HEK293T (cell line): ENCODE results near the gene MRPL43.

ENCODE experiments used
- CTCF ChIA-PET: fragments of 350-600 bp; formaldehyde crosslinking; extraction: SDS; loops from one replicate; lab custom pipeline; 2021; ENCODE audit warnings: antibody characterized with exemption, inconsistent platforms; lab: Yijun Ruan, JAX
- POLR2A ChIA-PET: fragments of 350-600 bp; formaldehyde crosslinking; extraction: SDS; loops from one replicate; lab custom pipeline; 2020; ENCODE audit warnings: antibody characterized with exemption, inconsistent platforms; lab: Yijun Ruan, JAX
- DNase-seq: peaks from one replicate; pipeline ENCODE4 v3.0.0; 2012; ENCODE audit warnings: mixed read lengths; ENCODE audit errors: extremely low spot score
- ARNT ChIP-seq: fragments of 450-650 bp; IDR thresholded peaks from 2 replicates; pipeline ENCODE4 v1.6.1; 2017; ENCODE audit warnings: mild to moderate bottlenecking
- BHLHE40 ChIP-seq: fragments of 450-650 bp; IDR thresholded peaks from 2 replicates; pipeline ENCODE4 v1.6.1; 2016; ENCODE audit warnings: mild to moderate bottlenecking, moderate library complexity, borderline replicate concordance
- CTBP1 ChIP-seq: fragments of 450-650 bp; IDR thresholded peaks from 2 replicates; pipeline ENCODE4 v1.6.1; 2016; ENCODE audit warnings: borderline replicate concordance
- ELF4 ChIP-seq: fragments of 450-650 bp; IDR thresholded peaks from 2 replicates; pipeline ENCODE4 v1.6.1; 2017; ENCODE audit warnings: antibody characterized with exemption
- FOXA1 ChIP-seq: fragments of 450-650 bp; IDR thresholded peaks from 2 replicates; pipeline ENCODE4 v1.6.1; 2016; ENCODE audit warnings: mild to moderate bottlenecking
- FOXK2 ChIP-seq: fragments of 450-650 bp; IDR thresholded peaks from 2 replicates; pipeline ENCODE4 v1.6.1; 2016; ENCODE audit warnings: mild to moderate bottlenecking
- FOXM1 ChIP-seq: fragments of 450-650 bp; IDR thresholded peaks from 2 replicates; pipeline ENCODE4 v1.6.1; 2017; ENCODE audit warnings: mild to moderate bottlenecking, borderline replicate concordance
- HDGF ChIP-seq: fragments of 450-650 bp; IDR thresholded peaks from 2 replicates; pipeline ENCODE4 v1.6.1; 2017; ENCODE audit warnings: antibody characterized with exemption, borderline replicate concordance
- L3MBTL2 ChIP-seq: fragments of 450-650 bp; conservative IDR thresholded peaks from 2 replicates; pipeline ENCODE4 v1.6.1; 2016; ENCODE audit warnings: mild to moderate bottlenecking
- LEF1 ChIP-seq: fragments of 450-650 bp; IDR thresholded peaks from 2 replicates; pipeline ENCODE4 v1.6.1; 2017; ENCODE audit warnings: mild to moderate bottlenecking, borderline replicate concordance
- NFRKB ChIP-seq: fragments of 450-650 bp; IDR thresholded peaks from 2 replicates; pipeline ENCODE4 v1.6.1; 2016; ENCODE audit warnings: mild to moderate bottlenecking, moderate library complexity
- PKNOX1 ChIP-seq: fragments of 450-650 bp; IDR thresholded peaks from 2 replicates; pipeline ENCODE4 v1.6.1; 2016
- SP1 ChIP-seq: fragments of 450-650 bp; IDR thresholded peaks from 2 replicates; pipeline ENCODE4 v1.6.1; 2017
- SUZ12 ChIP-seq: fragments of 450-650 bp; IDR thresholded peaks from 2 replicates; pipeline ENCODE4 v1.6.1; 2016; ENCODE audit warnings: mild to moderate bottlenecking
- TARDBP ChIP-seq: fragments of 450-650 bp; IDR thresholded peaks from 2 replicates; pipeline ENCODE4 v1.6.1; 2016
- ZNF384 ChIP-seq: fragments of 450-650 bp; IDR thresholded peaks from 2 replicates; pipeline ENCODE4 v1.6.1; 2016

Gene MRPL43

GRCh38 chr10:100997360-100998182 lies 10.3 kb upstream of the MRPL43 start:
- ChIA-PET CTCF (interaction anchor here (0.7 to 3.8 kb wide), 12 partner anchors 10 to 69 kb away, joined by 3 to 50 read pairs (median 4); partner anchors contain the start of genes PDZD7, SEMA4G and SFXN3), POLR2A (interaction anchor here (0.8 to 4.2 kb wide), 12 partner anchors 9 to 84 kb away, joined by 3 to 27 read pairs (median 4); no protein-coding TSS in a partner anchor)
- DNase-seq, result peak; percentile 88
- no peak for TF ChIP-seq SP1
- peak; percentile 28; the same call in 1 of the 2 replicates for TF ChIP-seq L3MBTL2
- TF ChIP-seq TARDBP, result 0 out of 2 replicates have a peak, but pooled peaks have one; percentile 9
- TF ChIP-seq CTBP1, result no peak

- TF ChIP-seq NFRKB (no peak), FOXM1 (no peak), LEF1 (no peak), FOXA1 (no peak), PKNOX1 (no peak), ELF4 (no peak), HDGF (no peak), CTBP1 (no peak), TARDBP (no peak), ZNF384 (no peak), L3MBTL2 (no peak), SUZ12 (no peak), SP1 (no peak), FOXK2 (no peak), ARNT (no peak), BHLHE40 (no peak)
- CTCF ChIA-PET, result interaction anchor here (0.6 to 3.8 kb wide), 11 partner anchors 11 to 73 kb away, joined by 3 to 50 read pairs (median 4); partner anchors contain the start of gene SEMA4G
- DNase-seq, result peak; percentile 65
- POLR2A ChIA-PET, result interaction anchor here (0.8 to 4.2 kb wide), 9 partner anchors 8 to 64 kb away, joined by 3 to 27 read pairs (median 5); no protein-coding TSS in a partner anchor
These were observed 9.5 kb upstream of the MRPL43 start for GRCh38 chr10:100996678-100997359.

- ChIA-PET POLR2A (interaction anchor here (4.2 kb wide), 1 partner anchor 20 kb away, joined by 20 read pairs; no protein-coding TSS in a partner anchor), CTCF (interaction anchor here (1.5 to 3.8 kb wide), 3 partner anchors 17 to 24 kb away, joined by 3 to 50 read pairs (median 25); no protein-coding TSS in a partner anchor)
- DNase-seq, result no peak
- TF ChIP-seq SUZ12, result no peak
- TF ChIP-seq TARDBP, result no peak
- TF ChIP-seq ARNT, result no peak
- no peak for TF ChIP-seq HDGF
- no peak for TF ChIP-seq PKNOX1
These were observed 7.9 kb upstream of the MRPL43 start for GRCh38 chr10:100995181-100995580.

GRCh38 chr10:100993986-100994708 lies 6.8 kb upstream of the MRPL43 start:
- TF ChIP-seq HDGF (0 out of 2 replicates have a peak, but pooled peaks have one; percentile 39), NFRKB (no peak)
- ChIA-PET CTCF (interaction anchor here (0.6 to 4.6 kb wide), 6 partner anchors 17 to 525 kb away, joined by 3 to 23 read pairs (median 6); no protein-coding TSS in a partner anchor), POLR2A (interaction anchor here (0.6 to 2.1 kb wide), 3 partner anchors 9 to 20 kb away, joined by 3 to 6 read pairs (median 5); no protein-coding TSS in a partner anchor)
- peak; percentile 61 for DNase-seq

- ChIA-PET POLR2A (interaction anchor here (0.7 to 1.3 kb wide), 2 partner anchors 9 to 29 kb away, joined by 3 to 12 read pairs; partner anchors contain the start of gene LZTS2), CTCF (no interaction called here)
- no peak for TF ChIP-seq L3MBTL2
- no peak for TF ChIP-seq FOXK2
- TF ChIP-seq ZNF384, result no peak
- no peak for TF ChIP-seq ARNT
- no peak for TF ChIP-seq ELF4
- no peak for TF ChIP-seq FOXA1
- no peak for TF ChIP-seq SUZ12
- TF ChIP-seq HDGF, result no peak
- no peak for TF ChIP-seq NFRKB
- no peak for TF ChIP-seq CTBP1
- TF ChIP-seq LEF1, result no peak
- TF ChIP-seq FOXM1, result no peak
- no peak for TF ChIP-seq TARDBP
- TF ChIP-seq PKNOX1, result no peak
- no peak for TF ChIP-seq SP1
- no peak for TF ChIP-seq BHLHE40
- DNase-seq, result no peak
These were observed 1.8 kb upstream of the MRPL43 start for GRCh38 chr10:100989088-100989487.
